ENCODE data around the gene TFAP2E. TPM values are rescaled to one million over a fixed set of nuclear protein-coding genes. Genes with fewer than 3 reads are reported as not detected.

The TFAP2E gene
- total RNA-seq, 6 donors from 2014 or later: 1.1 to 7.3 (median 2.0) TPM

- Histone ChIP-seq H3K4me3 (no peak overlapping the region), H3K9me3 (no peaks in the 10 kb centered on the region), H3K27me3 (peaks cover 0 to 15% (median 4%) of the 10 kb centered on the region in 4 donors), H3K27ac (no peak overlapping the region), H3K36me3 (peaks cover 0 to 16% (median 7%) of the 10 kb centered on the region in 4 donors), H3K4me1 (peaks cover 9 to 25% (median 20%) of the 10 kb centered on the region in 4 donors)
- ATAC-seq (ENCODE audit: low FRiP score in 2 of 2) (no peak), DNase-seq (no peak)
- WGBS, 2 donors: 80 to 91% methylated on average over 1 of the region's 1 CpG
- TF ChIP-seq POLR2AphosphoS5 (IDR thresholded peaks at IDR 0.05): no peak
- no peak for TF ChIP-seq EP300 (IDR thresholded peaks at IDR 0.05)
- TF ChIP-seq POLR2A (IDR thresholded peaks at IDR 0.05): no peak
- no peak for TF ChIP-seq CTCF (IDR thresholded peaks at IDR 0.05)
These were observed 3.2 kb upstream of the TFAP2E start for GRCh38 chr1:35569936-35570335.

GRCh38 chr1:35570589-35571137 is 2.5 kb upstream of the TFAP2E start:
- WGBS, 2 donors: 86 to 90% methylated on average over 10 of the region's 10 CpGs
- H3K27me3 ChIP-seq: peaks cover 0 to 15% (median 4%) of the 10 kb centered on the region in 4 donors
- no peak overlapping the region for H3K4me3 ChIP-seq
- no peak overlapping the region for H3K27ac ChIP-seq
- TF ChIP-seq CTCF (IDR thresholded peaks at IDR 0.05) (no peak), POLR2A (IDR thresholded peaks at IDR 0.05) (no peak), POLR2AphosphoS5 (IDR thresholded peaks at IDR 0.05) (no peak), EP300 (IDR thresholded peaks at IDR 0.05) (no peak)
- H3K4me1 ChIP-seq: peaks cover 9 to 32% (median 28%) of the 10 kb centered on the region in 4 donors
- H3K36me3 ChIP-seq: peaks cover 0 to 10% (median 4%) of the 10 kb centered on the region in 4 donors
- H3K9me3 ChIP-seq: no peaks in the 10 kb centered on the region
- ATAC-seq (ENCODE audit: low FRiP score in 2 of 2) (no peak), DNase-seq (no peak)

GRCh38 chr1:35571263-35571662 is 1.9 kb upstream of the TFAP2E start:
- Histone ChIP-seq H3K4me3 (no peak overlapping the region), H3K4me1 (peaks cover 9 to 38% (median 33%) of the 10 kb centered on the region in 4 donors), H3K9me3 (no peaks in the 10 kb centered on the region), H3K27ac (no peak overlapping the region), H3K27me3 (peaks cover 0 to 15% (median 4%) of the 10 kb centered on the region in 4 donors), H3K36me3 (peaks cover 0 to 4% (median 1%) of the 10 kb centered on the region in 4 donors)
- 83 to 86% methylated on average over 7 to 8 of the region's 8 CpGs for WGBS, 2 donors
- ATAC-seq (ENCODE audit: low FRiP score in 2 of 2) (no peak), DNase-seq (no peak)
- TF ChIP-seq CTCF (IDR thresholded peaks at IDR 0.05) (no peak), POLR2A (IDR thresholded peaks at IDR 0.05) (no peak), EP300 (IDR thresholded peaks at IDR 0.05) (no peak), POLR2AphosphoS5 (IDR thresholded peaks at IDR 0.05) (no peak)

- TF ChIP-seq POLR2AphosphoS5 (IDR thresholded peaks at IDR 0.05): no peak
- TF ChIP-seq POLR2A (IDR thresholded peaks at IDR 0.05): no peak
- TF ChIP-seq CTCF (IDR thresholded peaks at IDR 0.05): no peak
- no peak for TF ChIP-seq EP300 (IDR thresholded peaks at IDR 0.05)
- Histone ChIP-seq H3K27ac (no peak overlapping the region), H3K36me3 (peaks cover 0 to under 1% (median 0%) of the 10 kb centered on the region in 4 donors), H3K4me1 (peaks cover 14 to 48% (median 37%) of the 10 kb centered on the region in 4 donors), H3K27me3 (peaks cover 0 to 15% (median 4%) of the 10 kb centered on the region in 4 donors), H3K9me3 (no peaks in the 10 kb centered on the region), H3K4me3 (no peak overlapping the region)
- whole genome bisulfite sequencing, 2 donors: 80 to 85% methylated on average over 2 of the region's 2 CpGs
- ATAC-seq (ENCODE audit: low FRiP score in 2 of 2) (no peak), DNase-seq (no peak)
These were observed 818 bp upstream of the TFAP2E start for GRCh38 chr1:35572296-35572695.

Measured in upper lobe of left lung (tissue), 6 donors.